ENCODE results near the gene RBMS3. TPM values are rescaled to one million over a fixed set of nuclear protein-coding genes. Genes with fewer than 3 reads are reported as not detected.

Gene RBMS3
- total and polyA plus RNA-seq, 2 of the 8 experiments (the other 6 are each of a cell fraction or from before 2014, with no cell fraction given), result 3.7 to 6.9 TPM

DNA sequence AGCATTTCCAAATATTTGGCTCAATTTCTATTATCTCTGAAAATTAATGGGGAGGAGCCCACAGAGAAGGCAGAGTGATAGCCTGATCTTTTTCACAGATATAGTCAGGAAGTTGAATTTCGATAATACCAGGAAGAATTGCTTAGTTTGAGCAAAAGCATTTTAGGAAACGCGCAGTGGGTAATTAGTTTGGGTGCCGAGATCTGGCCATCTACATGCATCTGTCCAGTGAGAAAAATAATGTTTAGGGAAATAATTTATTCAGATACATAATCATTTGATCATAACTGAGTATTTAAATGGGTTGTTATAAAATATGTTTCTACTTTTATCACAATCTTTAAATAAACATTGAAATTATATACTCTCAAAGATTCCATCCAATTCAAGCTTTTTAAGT is 653.9 kb downstream of the RBMS3 start:
- ChIA-PET CTCF (ENCODE audit: partially characterized antibody) (interaction anchor here (1.0 kb wide), 1 partner anchor 68 kb away, joined by 3 read pairs; no protein-coding TSS in a partner anchor), POLR2A (ENCODE audit: partially characterized antibody) (no interaction called here)
- Histone ChIP-seq H2BK12ac (ENCODE audit: low read depth, low read length) (no peak overlapping the region), H2AK5ac (ENCODE audit: low read depth, low read length) (no peak overlapping the region), H2BK5ac (ENCODE audit: low read depth, low read length) (no peak overlapping the region), H3K27ac (ENCODE audit: low read depth, low read length) (no peak overlapping the region), H3K18ac (ENCODE audit: extremely low read depth, low read length) (no peak overlapping the region), H2AFZ (ENCODE audit: low read length) (no peak overlapping the region), H3K27me3 (replicated peaks in 1 of 4; ENCODE audit: control insufficient read depth in 3 of 4, extremely low read depth in 1 of 4, insufficient read depth in 3 of 4, low read length in 3 of 4) (no peaks in the 10 kb centered on the region), H3K79me1 (ENCODE audit: low read depth, low read length) (no peaks in the 10 kb centered on the region), H4K5ac (ENCODE audit: insufficient read length, low read depth, low read length) (no peak overlapping the region), H3K4me2 (ENCODE audit: insufficient read depth in 1 of 2, low read depth in 2 of 2, low read length in 2 of 2) (no peak overlapping the region), H3K23ac (ENCODE audit: insufficient read length) (no peak overlapping the region), H2BK20ac (ENCODE audit: low read length) (no peak overlapping the region), H2BK120ac (replicated peaks; ENCODE audit: low read depth, low read length) (no peak overlapping the region), H3K36me3 (ENCODE audit: control insufficient read depth in 2 of 4, insufficient read depth in 4 of 4, low read length in 3 of 4) (no peaks in the 10 kb centered on the region), H4K8ac (ENCODE audit: extremely low read depth, insufficient read depth, low read length) (no peak overlapping the region), H3K79me2 (ENCODE audit: control insufficient read depth in 1 of 2, insufficient read depth in 2 of 2, low read length in 2 of 2) (no peaks in the 10 kb centered on the region), H3K4me1 (replicated peaks in 1 of 4; ENCODE audit: control insufficient read depth in 3 of 4, insufficient read depth in 4 of 4, low read length in 3 of 4) (peaks cover 0 to 2% (median under 1%) of the 10 kb centered on the region in 4 experiments; a peak in 2 of 7 replicates), H3K4ac (replicated peaks; ENCODE audit: insufficient read length, low read depth, low read length) (no peak overlapping the region), H3K56ac (replicated peaks; ENCODE audit: insufficient read length, low read depth, low read length) (no peak overlapping the region), H3K23me2 (ENCODE audit: low read depth, low read length) (no peaks in the 10 kb centered on the region), H4K91ac (replicated peaks; ENCODE audit: insufficient read length, low read length) (no peak overlapping the region), H3K9me3 (ENCODE audit: insufficient read depth in 2 of 2, low read depth in 1 of 2, low read length in 1 of 2) (no peaks in the 10 kb centered on the region), H3K4me3 (ENCODE audit: extremely low read depth in 1 of 4, insufficient read depth in 2 of 4, low read depth in 3 of 4, low read length in 4 of 4) (no peak overlapping the region), H4K20me1 (replicated peaks in 1 of 2; ENCODE audit: control insufficient read depth in 1 of 2, insufficient read depth in 2 of 2, low read length in 2 of 2) (no peaks in the 10 kb centered on the region), H3K9ac (replicated peaks in 1 of 4; ENCODE audit: extremely low read depth in 1 of 4, low read depth in 3 of 4, low read length in 3 of 4) (no peak overlapping the region), H2BK15ac (ENCODE audit: low read length) (no peak overlapping the region), H3K14ac (ENCODE audit: insufficient read length) (no peak overlapping the region)
- no peak for FAIRE-seq
- 96% methylated on average over 4 of the region's 4 CpGs; no CpG with 5 or more reads in 1 of the 2 experiments for WGBS, 2 experiments (ENCODE audit: extremely low coverage in 1 of 2, insufficient coverage in 1 of 2, insufficient read length in 1 of 2, insufficient replicate concordance in 2 of 2, low coverage in 1 of 2, low lambda C conversion rate in 2 of 2, missing lambda C conversion rate in 1 of 2)
- DNase-seq (ENCODE audit: low read depth in 1 of 2, low spot score in 2 of 2), result no peak
- TF ChIP-seq GTF2F1 (IDR thresholded peaks at IDR 0.05; ENCODE audit: borderline replicate concordance, low read depth, low read length) (no peak), JUN (IDR thresholded peaks at IDR 0.05; ENCODE audit: low read depth, low read length) (no peak), EGR1 (IDR thresholded peaks at IDR 0.05; ENCODE audit: borderline replicate concordance, low read depth, low read length) (no peak), POU5F1 (IDR thresholded peaks at IDR 0.05; ENCODE audit: low read depth, low read length) (no peak), RNF2 (IDR thresholded peaks at IDR 0.05; ENCODE audit: borderline replicate concordance, low read depth, low read length, missing control alignments, poor library complexity, severe bottlenecking) (no peak), CBX5 (IDR thresholded peaks at IDR 0.05; ENCODE audit: low read depth, low read length) (no peak), POLR2AphosphoS5 (IDR thresholded peaks at IDR 0.05; ENCODE audit: low read depth, low read length) (no peak), CHD1 (IDR thresholded peaks at IDR 0.05; ENCODE audit: low read depth, low read length) (no peak), PHF8 (conservative IDR thresholded peaks at IDR 0.05; ENCODE audit: low read depth, low read length) (no peak), KDM4A (IDR thresholded peaks at IDR 0.05; ENCODE audit: low read depth, low read length, severe bottlenecking) (no peak), SIX5 (IDR thresholded peaks at IDR 0.05; ENCODE audit: low read depth, low read length) (no peak), E2F6 (IDR thresholded peaks at IDR 0.05) (no peak), RAD21 (IDR thresholded peaks at IDR 0.05 in 1 of 2, conservative IDR thresholded peaks at IDR 0.05 in 1 of 2; ENCODE audit: low read depth in 2 of 2, low read length in 2 of 2) (no peak), TBP (IDR thresholded peaks at IDR 0.05; ENCODE audit: low read depth, low read length) (no peak)
